LNCaP clone FGC (cell line): ENCODE data around the gene NXF1.
"Not testable (repeated sequence)": the region's sequence is repeated elsewhere in the genome, so short reads cannot be mapped to it uniquely, and the experiment has no call there.

Experiments
- DNase-seq: peaks from one replicate; pipeline ENCODE4 v3.0.0-alpha.2; 2011; ENCODE audit warnings: low read depth
- H3K4me3 ChIP-seq: 2 replicates; pipeline ENCODE4 v1.5.1; 2011; ENCODE audit warnings: mild to moderate bottlenecking, low read depth, low read length, control low read depth
- TF ChIP-seq, protein P1 (sequence below): IDR thresholded peaks from 2 replicates; pipeline ENCODE4 v1.5.1; 2012; ENCODE audit warnings: mild to moderate bottlenecking; ENCODE audit not compliant: control insufficient read depth, insufficient read depth; ENCODE audit errors: extremely low read depth

NXF1 gene

DNA sequence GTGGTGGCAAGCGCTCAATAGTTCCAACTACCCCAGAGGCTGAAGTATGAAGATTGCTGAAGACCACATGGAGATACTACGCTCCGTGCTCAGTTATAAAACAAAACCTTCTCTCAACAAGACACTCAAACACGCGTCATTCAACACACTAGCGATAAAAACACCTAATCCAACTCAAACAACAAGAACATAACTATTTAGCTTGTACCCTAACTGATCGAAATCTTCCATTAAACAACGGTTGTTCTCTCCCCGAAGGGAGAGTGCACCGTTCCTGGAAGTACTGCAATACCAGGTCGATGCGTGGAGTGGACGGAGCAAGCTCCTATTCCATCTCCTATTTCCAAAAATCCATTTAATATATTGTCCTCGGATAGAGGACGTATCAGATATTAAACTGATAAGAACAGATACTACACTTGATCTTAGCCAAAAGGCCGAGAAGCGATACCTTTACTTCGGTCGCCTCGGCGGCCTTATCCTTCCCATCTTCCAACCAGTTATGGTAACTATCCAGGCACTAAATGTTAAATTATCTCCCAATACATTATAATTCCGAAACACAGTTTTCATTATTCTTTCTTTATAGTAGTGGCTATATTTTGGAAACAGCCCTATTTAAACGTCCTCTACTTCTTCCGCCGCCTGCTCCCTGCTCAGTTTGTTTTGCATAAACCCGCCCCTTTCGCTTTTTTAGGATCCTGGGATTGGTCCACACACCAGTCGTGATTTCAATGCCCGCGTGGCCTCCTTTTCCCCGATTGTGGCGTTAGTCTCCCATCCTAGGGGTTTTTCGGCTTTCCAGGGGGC is 36.3 kb upstream of the NXF1 start:
- H3K4me3 ChIP-seq, result peak overlapping the region; percentile 92
- TF ChIP-seq, protein P1, sequence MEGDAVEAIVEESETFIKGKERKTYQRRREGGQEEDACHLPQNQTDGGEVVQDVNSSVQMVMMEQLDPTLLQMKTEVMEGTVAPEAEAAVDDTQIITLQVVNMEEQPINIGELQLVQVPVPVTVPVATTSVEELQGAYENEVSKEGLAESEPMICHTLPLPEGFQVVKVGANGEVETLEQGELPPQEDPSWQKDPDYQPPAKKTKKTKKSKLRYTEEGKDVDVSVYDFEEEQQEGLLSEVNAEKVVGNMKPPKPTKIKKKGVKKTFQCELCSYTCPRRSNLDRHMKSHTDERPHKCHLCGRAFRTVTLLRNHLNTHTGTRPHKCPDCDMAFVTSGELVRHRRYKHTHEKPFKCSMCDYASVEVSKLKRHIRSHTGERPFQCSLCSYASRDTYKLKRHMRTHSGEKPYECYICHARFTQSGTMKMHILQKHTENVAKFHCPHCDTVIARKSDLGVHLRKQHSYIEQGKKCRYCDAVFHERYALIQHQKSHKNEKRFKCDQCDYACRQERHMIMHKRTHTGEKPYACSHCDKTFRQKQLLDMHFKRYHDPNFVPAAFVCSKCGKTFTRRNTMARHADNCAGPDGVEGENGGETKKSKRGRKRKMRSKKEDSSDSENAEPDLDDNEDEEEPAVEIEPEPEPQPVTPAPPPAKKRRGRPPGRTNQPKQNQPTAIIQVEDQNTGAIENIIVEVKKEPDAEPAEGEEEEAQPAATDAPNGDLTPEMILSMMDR, result no peak

DNA sequence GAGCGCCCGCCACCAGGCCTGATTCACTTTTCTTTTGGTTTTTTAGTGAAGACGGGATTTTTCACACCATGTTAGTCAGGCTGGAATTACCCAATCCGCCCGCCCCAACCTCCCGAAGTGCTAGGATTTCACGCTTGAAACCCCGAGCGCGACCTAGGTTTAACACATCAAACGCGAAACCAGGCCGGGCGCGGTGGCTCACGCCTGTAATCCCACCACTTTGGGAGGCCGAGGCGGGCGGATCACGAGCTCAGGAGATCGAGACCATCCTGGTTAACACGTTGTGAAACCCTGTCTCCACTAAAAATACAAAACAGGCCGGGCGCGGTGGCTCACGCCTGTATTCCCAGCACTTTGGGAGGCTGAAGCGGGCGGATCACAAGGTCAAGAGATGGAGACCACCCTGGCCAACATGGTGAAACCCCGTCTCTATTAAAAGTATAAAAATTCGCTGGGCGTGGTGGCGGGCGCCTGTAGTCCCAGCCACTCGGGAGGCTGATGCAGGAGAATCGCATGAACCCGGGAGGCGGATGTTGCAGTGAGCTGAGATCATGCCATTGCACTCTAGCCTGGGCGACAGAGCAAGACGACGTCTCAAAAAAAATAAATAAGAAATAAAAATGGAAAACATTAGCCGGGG is 35.6 kb upstream of the NXF1 start:
- peak overlapping the region; percentile 92 for H3K4me3 ChIP-seq

More for the DNA sequence above, 36.3 kb upstream of the NXF1 start:
- DNase-seq, result peak; percentile 99

DNA sequence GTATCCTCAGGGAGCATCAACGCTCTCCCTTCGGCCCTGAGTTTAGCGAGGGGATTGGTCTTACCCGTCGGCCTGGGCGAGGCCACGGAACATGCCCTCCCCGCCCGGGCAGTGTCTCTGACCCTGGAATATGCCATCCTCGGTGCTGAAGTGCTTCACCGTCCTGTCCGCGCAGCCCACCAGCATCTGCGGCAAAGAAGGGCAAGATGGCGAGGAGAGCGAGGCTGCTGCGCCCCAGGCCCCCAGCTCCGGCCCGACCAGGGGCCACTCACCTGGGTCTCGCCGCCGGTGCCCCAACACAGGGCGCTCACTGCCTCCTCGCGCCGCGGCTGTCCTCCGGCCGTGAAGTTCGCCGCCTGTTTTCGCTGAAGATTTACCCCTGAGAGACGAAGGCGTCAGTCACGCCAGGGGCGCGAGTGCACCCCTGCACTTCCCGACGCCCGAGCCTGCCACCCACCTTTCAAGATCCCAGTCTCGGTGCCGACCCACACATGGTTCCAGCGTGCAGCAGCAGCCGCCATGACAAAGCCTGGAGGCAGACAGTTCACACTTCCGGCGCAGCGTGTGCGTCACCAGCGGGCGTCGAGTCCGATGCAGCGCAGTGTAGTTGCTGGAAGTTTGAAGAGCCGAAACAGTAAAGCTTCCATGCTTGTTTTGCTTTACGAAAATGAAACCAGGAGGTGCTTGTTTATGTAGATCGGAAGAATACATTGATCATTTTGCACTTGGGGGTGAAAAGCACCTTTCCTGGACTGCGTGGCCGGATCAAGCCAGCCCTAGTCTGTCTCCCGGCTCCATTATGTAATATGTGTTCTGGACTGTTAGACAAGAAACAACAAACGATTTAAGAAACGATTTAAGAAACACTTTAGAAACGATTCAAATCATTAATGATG is 34.1 kb upstream of the NXF1 start, which contains the start of gene WDR74:
TSS of gene WDR74 (minus strand) at position 541 of the 896 bp plus-strand sequence. CDS start at position 521, 20 bp downstream.
- peak; percentile 80 for DNase-seq
- TF ChIP-seq, protein P1, result no peak
- peak within 1 kb of the TSS; percentile 92 for H3K4me3 ChIP-seq

More for the DNA sequence above, 35.6 kb upstream of the NXF1 start:
- not testable (repeated sequence) for DNase-seq

DNA sequence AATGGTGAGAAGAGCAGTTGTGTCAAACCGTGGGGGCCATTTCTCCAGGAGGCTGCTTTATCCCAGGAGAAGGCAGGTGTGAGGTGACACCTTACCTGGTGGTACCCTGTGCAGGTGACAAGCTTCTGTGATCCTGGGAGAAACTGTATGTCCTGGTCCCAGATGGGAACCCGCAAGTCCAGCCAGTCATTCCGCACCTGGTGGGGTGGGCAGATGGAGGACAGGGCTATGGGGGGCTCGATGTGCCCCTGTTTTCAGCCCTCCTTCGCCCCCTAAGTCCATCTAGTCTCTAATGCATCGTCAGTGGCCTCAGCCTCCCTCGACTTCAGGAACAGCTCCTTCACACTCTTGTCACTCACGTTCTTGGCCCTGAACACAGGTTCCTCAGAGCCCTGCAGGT is 30.1 kb upstream of the NXF1 start:
- H3K4me3 ChIP-seq, result no peak overlapping the region
- DNase-seq, result no peak
- TF ChIP-seq, protein P1, result no peak

DNA sequence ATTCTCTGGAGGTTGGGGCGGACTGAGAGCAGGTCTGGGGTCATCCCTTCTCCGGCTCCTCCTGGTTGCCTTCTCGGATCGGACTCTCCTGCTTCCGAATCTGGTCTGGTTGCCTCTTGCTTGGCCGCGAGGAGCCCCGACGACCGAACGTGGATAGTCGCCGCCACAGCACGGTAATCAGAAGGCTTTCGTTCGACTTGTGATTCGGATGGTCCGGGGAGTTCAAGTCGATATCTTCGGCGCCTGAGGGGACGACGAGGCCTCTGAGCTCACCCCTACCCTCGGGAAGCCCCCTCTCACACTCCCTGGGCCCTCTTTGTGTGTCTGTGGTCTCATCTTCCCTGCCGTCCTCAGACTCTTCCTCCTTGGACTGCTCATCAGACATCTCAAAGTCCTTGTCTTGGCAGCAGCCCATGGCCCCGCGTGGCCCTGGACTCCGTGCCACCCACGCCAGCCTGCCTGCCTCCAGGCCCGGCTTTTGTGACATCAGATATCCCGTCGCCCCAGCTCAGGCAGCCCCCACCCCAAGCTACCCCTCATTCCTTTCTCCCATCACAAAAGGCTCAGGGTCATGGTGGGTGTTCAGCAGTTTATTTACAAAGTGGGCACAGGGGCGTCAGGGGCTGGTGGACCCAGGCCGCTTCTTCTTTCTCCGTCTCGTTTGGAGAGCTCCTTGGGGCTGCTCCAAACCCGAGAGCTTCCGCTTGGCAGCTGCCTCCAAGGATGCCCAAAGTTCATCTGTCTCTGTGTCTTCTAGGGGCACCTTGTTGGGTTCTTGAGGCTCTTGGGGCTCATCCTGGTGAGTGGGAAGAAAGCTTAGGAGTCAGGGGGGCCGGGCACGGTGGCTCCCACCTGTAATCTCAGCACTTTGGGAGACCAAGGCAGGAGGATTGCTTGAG is 27.3 kb upstream of the NXF1 start, which contains the start of gene TEX54:
TSS of gene TEX54 (minus strand) at position 506 of the 899 bp plus-strand sequence.
- TF ChIP-seq, protein P1, result no peak
- DNase-seq, result no peak
- peak within 1 kb of the TSS; percentile 96 for H3K4me3 ChIP-seq

DNA sequence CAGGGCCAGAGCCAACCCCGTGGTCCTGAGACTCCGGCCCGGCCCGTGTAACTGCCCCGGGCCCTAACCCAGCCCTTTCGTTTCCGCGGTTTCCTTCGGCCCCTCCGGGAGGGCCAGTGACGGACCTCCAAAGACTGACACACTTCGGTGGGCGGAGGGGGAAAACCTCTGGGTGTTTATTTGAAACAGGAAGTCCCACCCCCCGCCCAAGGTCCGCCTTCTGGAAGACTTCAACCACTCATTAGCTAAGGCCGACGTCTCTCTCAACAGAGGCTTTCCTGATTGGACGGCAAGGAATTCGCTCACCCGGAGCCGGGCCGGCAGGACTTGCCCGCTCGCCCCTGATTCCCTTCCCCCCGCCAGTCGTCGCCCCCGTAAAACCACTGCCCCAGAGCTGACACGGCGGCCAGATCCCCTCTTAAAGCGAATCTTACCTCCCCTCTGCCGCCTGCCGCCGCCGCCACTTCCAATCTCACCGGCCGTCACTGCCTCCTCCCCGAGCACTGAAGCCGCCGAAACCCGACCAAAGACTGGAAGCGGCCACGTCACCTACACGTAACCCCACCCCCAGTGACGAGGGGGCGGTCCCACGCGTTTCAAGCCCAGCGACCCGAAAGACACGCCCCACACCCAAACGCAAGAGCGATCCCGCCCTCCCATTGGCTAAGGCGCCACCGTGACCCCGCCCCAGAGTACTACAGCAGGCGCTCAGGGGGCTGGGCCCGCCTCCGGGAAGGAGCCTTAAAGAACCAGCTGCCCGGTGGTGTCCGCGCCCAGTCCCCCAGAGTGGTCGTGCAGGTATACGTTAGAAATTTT is 26.5 kb upstream of the NXF1 start, which contains the start of gene STX5:
TSS of gene STX5 (minus strand) at position 532 of the 816 bp plus-strand sequence. CDS start 808 bp downstream, outside the sequence.
- TF ChIP-seq, protein P1, result no peak
- peak; percentile 95 for DNase-seq

More for the DNA sequence above, 26.5 kb upstream of the NXF1 start, which contains the start of gene STX5:
- H3K4me3 ChIP-seq, result peak within 1 kb of the TSS; percentile 96
